ENCODE measurements around the gene TMEM218.

- TF ChIP-seq CTCF (IDR thresholded peaks at IDR 0.05; ENCODE audit: borderline replicate concordance, extremely low read depth, low read length, poor library complexity, severe bottlenecking): no peak
- no peak for TF ChIP-seq EZH2 (IDR thresholded peaks at IDR 0.05; ENCODE audit: borderline replicate concordance, low read depth, low read length, severe bottlenecking)
Observed at GRCh38 chr11:125110506-125110905, 920 bp downstream of the TMEM218 start.
